22Rv1 (cell line): ENCODE measurements around the gene ASAP2.

Experiments
- H3K27ac ChIP-seq: fragments of 450-650 bp; 2 replicates; pipeline ENCODE4 v1.5.1; 2017
- CTCF ChIP-seq: fragments of 450-650 bp; IDR thresholded peaks from 2 replicates; pipeline ENCODE4 v1.5.1; 2017; ENCODE audit warnings: mild to moderate bottlenecking
- ZFX ChIP-seq: fragments of 450-650 bp; IDR thresholded peaks from 2 replicates; pipeline ENCODE4 v1.6.1; 2017; ENCODE audit warnings: antibody characterized with exemption, borderline replicate concordance

The ASAP2 gene

DNA sequence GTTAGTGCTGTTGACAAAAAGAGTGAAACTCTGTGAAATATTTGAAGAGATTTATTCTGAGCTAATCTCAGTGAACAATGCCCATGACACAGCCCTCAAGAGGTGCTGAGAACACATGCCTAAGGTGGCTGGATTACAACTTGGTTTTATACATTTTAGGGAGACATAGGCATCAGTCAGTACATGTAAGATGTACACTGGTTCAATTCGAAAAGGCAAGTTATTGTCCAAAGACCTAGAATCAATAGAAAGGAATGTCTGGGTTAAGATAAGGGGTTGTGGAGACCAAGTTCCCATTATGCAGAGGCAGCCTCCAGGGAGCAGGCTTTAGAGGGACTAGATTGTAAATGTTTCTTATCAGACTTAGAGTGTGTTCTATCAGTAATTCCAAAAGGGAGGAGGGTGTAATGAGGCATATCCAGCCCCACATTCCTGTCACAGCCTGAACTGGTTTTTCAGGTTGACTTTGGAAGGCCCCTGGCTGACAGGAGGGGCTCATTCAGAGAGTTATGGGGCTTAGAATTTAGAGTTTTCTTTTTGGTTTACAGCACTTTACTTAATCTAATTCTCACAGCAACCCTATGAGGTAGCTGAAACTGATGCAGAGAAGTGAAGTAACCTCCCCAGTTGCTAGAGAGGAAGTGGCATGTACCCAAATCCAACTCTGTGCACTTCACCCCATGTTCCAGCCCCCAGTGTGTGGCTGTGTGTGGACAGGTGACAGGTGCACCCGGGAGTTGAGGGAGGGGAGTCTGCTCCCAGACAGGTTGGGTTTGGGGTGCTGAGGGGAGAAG lies 28.3 kb upstream of the ASAP2 start:
- TF ChIP-seq CTCF (no peak), ZFX (no peak)
- H3K27ac ChIP-seq = no peak overlapping the region

GRCh38 chr2:9178904-9179571 lies 27.6 kb upstream of the ASAP2 start:
- H3K27ac ChIP-seq = no peak overlapping the region
- TF ChIP-seq CTCF (no peak), ZFX (no peak)

GRCh38 chr2:9179572-9180201 lies 26.9 kb upstream of the ASAP2 start:
- no peak overlapping the region for H3K27ac ChIP-seq
- TF ChIP-seq ZFX (no peak), CTCF (no peak)

- TF ChIP-seq CTCF (no peak), ZFX (no peak)
- H3K27ac ChIP-seq = no peak overlapping the region
Observed at GRCh38 chr2:9184361-9184760, 22.3 kb upstream of the ASAP2 start.

- no peak overlapping the region for H3K27ac ChIP-seq
- TF ChIP-seq CTCF = no peak
Observed at GRCh38 chr2:9187620-9188214, 18.9 kb upstream of the ASAP2 start.

DNA sequence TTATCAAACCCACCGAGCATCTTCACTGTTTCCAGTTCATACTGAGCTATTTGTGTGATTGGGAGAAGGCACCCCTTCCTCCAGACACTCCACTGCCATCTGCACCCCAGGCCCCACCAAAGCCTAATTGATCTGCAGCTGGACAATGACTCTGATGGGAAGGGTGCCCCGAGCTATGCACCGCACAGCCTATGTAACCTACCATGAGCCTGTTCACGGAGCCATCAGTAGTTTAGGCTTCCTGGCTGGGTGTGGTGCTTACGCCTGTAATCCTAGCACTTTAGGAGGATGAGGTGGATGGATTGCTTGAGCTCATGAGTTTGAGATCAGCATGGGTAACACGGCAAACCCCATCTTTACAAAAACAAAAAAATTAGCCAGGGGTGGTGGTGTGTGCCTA lies 17.8 kb upstream of the ASAP2 start:
- TF ChIP-seq CTCF (no peak), ZFX (no peak)
- H3K27ac ChIP-seq = no peak overlapping the region
